ENCODE measurements around the gene TNFSF9. TPM values are rescaled to one million over a fixed set of nuclear protein-coding genes. Genes with fewer than 3 reads are reported as not detected.
A peak's percentile ranks its signal among the peaks of the same experiment; 100 is the strongest.
"Not testable (repeated sequence)": the region's sequence is repeated elsewhere in the genome, so short reads cannot be mapped to it uniquely, and the experiment has no call there.

Gene TNFSF9
- total RNA-seq, 2 experiments from 2014 or later, result 20.9 to 22.3 TPM

DNA sequence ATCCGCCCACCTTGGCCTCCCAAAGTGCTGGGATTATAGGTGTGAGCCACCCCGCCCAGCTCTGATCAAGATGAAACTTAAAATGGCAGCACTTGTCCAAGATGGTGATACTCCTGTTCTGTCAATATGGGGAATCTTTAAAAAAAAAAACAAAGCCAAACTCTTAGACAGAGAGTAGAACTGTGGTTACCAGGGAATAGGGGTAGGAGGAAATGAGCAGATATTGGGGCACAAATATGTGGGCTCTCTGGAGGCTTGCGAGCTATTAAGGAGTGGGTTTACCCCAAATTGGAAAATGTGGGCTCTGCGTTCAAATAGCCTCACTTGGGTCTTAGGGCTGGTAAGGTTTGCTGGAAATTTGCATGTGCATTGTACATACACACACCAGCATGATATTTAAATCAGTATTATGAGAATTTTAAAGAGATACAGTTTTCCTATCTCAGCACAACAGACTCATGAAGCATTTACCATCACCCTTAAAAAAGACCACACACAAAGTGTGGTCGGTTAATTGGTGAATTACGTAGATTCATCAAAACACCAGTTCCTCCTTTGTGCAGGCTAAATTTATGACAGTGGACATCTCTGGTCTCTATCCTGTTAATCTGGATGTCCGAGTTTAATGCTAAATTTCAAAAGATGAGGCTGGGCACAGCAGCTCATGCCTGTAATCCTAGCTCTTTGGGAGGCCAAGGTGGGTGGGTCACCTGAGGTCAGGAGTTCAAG is 48.8 kb downstream of the TNFSF9 start:
- no TSS peak for BruUV-seq (replicated peaks)
- H2AFZ ChIP-seq (ENCODE audit: low read length), result peak overlapping the region; percentile 37; the same call in 1 of the 2 replicates
- TF ChIP-seq, protein P1, sequence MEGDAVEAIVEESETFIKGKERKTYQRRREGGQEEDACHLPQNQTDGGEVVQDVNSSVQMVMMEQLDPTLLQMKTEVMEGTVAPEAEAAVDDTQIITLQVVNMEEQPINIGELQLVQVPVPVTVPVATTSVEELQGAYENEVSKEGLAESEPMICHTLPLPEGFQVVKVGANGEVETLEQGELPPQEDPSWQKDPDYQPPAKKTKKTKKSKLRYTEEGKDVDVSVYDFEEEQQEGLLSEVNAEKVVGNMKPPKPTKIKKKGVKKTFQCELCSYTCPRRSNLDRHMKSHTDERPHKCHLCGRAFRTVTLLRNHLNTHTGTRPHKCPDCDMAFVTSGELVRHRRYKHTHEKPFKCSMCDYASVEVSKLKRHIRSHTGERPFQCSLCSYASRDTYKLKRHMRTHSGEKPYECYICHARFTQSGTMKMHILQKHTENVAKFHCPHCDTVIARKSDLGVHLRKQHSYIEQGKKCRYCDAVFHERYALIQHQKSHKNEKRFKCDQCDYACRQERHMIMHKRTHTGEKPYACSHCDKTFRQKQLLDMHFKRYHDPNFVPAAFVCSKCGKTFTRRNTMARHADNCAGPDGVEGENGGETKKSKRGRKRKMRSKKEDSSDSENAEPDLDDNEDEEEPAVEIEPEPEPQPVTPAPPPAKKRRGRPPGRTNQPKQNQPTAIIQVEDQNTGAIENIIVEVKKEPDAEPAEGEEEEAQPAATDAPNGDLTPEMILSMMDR (conservative IDR thresholded peaks at IDR 0.05; ENCODE audit: low read length), result no peak
- no peak for TF ChIP-seq EZH2phosphoT487 (IDR thresholded peaks at IDR 0.05; ENCODE audit: borderline replicate concordance, low read depth, low read length)
- peaks cover 9% of the 10 kb centered on the region; the same call in 1 of the 2 replicates for H3K9me3 ChIP-seq (ENCODE audit: low read length)
- no peaks in the 10 kb centered on the region for H3K9me2 ChIP-seq (ENCODE audit: insufficient read depth, low read length)
- no peaks in the 10 kb centered on the region for H3K79me2 ChIP-seq (ENCODE audit: insufficient read depth, low read depth, low read length)
- H3K36me3 ChIP-seq (ENCODE audit: insufficient read depth, low read length), result peaks cover 23% of the 10 kb centered on the region
- intact Hi-C loops (cut with micrococcal nuclease; ENCODE audit: unreplicated experiment), result no loop called here
- H3K4me3 ChIP-seq (ENCODE audit: low read depth, low read length, poor library complexity, severe bottlenecking), result no peak overlapping the region
- POLR2A ChIA-PET, result interaction anchor here (0.7 to 1.1 kb wide), 6 partner anchors 8 to 604 kb away, joined by 3 to 4 read pairs (median 3); partner anchors contain the start of gene TNFSF9
- peak overlapping the region; percentile 92 for H3K27ac ChIP-seq (ENCODE audit: low read depth, low read length, poor library complexity, severe bottlenecking)
- no peak for DNase-seq (ENCODE audit: low spot score)
- CTCF ChIA-PET (ENCODE audit: unreplicated experiment), result no interaction called here
- H4K20me1 ChIP-seq (ENCODE audit: insufficient read depth, low read length), result no peaks in the 10 kb centered on the region
- H3K4me1 ChIP-seq (ENCODE audit: insufficient read depth, low read length, poor library complexity, severe bottlenecking), result peaks cover 73% of the 10 kb centered on the region
- peak overlapping the region; percentile 52 for H3K4me2 ChIP-seq (ENCODE audit: low read length)

GRCh38 chr19:6580313-6580712 is 49.5 kb downstream of the TNFSF9 start:
- Histone ChIP-seq H2AFZ (ENCODE audit: low read length) (no peak overlapping the region), H4K20me1 (ENCODE audit: insufficient read depth, low read length) (no peaks in the 10 kb centered on the region), H3K9me3 (ENCODE audit: low read length) (peaks cover 9% of the 10 kb centered on the region; the same call in 1 of the 2 replicates), H3K9me2 (ENCODE audit: insufficient read depth, low read length) (no peaks in the 10 kb centered on the region), H3K4me1 (ENCODE audit: insufficient read depth, low read length, poor library complexity, severe bottlenecking) (peaks cover 67% of the 10 kb centered on the region), H3K27ac (ENCODE audit: low read depth, low read length, poor library complexity, severe bottlenecking) (peak overlapping the region; percentile 92), H3K4me2 (ENCODE audit: low read length) (peak overlapping the region; percentile 52), H3K4me3 (ENCODE audit: low read depth, low read length, poor library complexity, severe bottlenecking) (peak overlapping the region; percentile 13), H3K36me3 (ENCODE audit: insufficient read depth, low read length) (peaks cover 30% of the 10 kb centered on the region), H3K79me2 (ENCODE audit: insufficient read depth, low read depth, low read length) (no peaks in the 10 kb centered on the region)
- TF ChIP-seq, protein P1 (conservative IDR thresholded peaks at IDR 0.05; ENCODE audit: low read length), result no peak
- TF ChIP-seq EZH2phosphoT487 (IDR thresholded peaks at IDR 0.05; ENCODE audit: borderline replicate concordance, low read depth, low read length), result no peak
- BruUV-seq (replicated peaks), result no TSS peak
- intact Hi-C loops (cut with micrococcal nuclease; ENCODE audit: unreplicated experiment), result no loop called here
- ChIA-PET POLR2A (interaction anchor here (0.7 to 1.0 kb wide), 4 partner anchors 19 to 198 kb away, joined by 3 to 4 read pairs (median 4); no protein-coding TSS in a partner anchor), CTCF (ENCODE audit: unreplicated experiment) (no interaction called here)
- DNase-seq (ENCODE audit: low spot score), result no peak

DNA sequence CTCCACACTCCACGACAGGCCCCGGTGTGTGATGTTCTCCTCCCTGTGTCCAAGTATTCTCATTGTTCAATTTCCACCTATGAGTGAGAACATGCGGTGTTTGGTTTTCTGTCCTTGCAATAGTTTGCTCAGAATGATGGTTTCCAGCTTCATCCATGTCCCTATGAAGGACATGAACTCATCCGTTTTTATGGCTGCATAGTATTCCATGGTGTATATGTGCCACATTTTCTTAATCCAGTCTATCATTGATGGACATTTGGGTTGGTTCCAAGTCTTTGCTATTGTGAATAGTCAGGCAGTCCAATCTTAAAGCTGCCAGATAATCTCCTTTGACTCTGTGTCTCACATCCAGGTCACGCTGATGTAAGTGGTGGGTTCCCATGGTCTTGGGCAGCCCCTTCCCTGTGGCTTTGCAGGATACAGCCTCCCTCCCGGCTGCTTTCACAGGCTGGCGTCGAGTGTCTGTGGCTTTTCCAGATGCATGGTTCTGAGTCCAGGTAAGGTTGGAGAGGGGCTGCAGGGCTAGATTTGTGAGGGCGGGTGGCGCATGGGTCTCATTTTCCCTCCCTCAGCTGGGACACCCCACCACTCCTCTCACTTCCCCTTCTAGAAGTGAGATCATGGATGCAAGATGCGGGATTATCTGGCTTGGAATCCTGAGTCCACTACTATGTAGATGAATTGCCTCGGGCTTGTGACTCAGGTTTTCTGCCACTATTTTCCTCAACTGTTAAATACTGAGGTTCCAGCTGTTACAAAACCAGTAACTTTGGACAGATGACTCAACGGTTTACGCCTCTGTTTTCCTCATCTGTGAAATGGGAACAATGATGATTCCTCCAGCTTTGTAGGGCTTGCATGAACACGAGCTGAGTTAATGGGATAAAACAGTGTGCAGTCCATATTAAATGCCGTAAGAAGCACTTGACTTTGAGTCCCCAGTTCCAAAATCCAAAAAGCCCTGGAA is 52.0 kb downstream of the TNFSF9 start:
- H3K36me3 ChIP-seq (ENCODE audit: insufficient read depth, low read length), result peaks cover 49% of the 10 kb centered on the region
- CTCF ChIA-PET (ENCODE audit: unreplicated experiment); intact Hi-C loops (cut with micrococcal nuclease; ENCODE audit: unreplicated experiment); H3K4me2 ChIP-seq (ENCODE audit: low read length); H3K9me3 ChIP-seq (ENCODE audit: low read length); H4K20me1 ChIP-seq (ENCODE audit: insufficient read depth, low read length); H3K9me2 ChIP-seq (ENCODE audit: insufficient read depth, low read length); DNase-seq (ENCODE audit: low spot score); H3K4me3 ChIP-seq (ENCODE audit: low read depth, low read length, poor library complexity, severe bottlenecking); H2AFZ ChIP-seq (ENCODE audit: low read length): not testable (repeated sequence)
- POLR2A ChIA-PET, result interaction anchor here (0.7 kb wide), 1 partner anchor 101 kb away, joined by 3 read pairs; no protein-coding TSS in a partner anchor
- peaks cover 12% of the 10 kb centered on the region; the same call in 1 of the 2 replicates for H3K79me2 ChIP-seq (ENCODE audit: insufficient read depth, low read depth, low read length)
- TSS peak; percentile 61 for BruUV-seq (replicated peaks)
- peak overlapping the region; percentile 8 for H3K27ac ChIP-seq (ENCODE audit: low read depth, low read length, poor library complexity, severe bottlenecking)
- peaks cover 58% of the 10 kb centered on the region for H3K4me1 ChIP-seq (ENCODE audit: insufficient read depth, low read length, poor library complexity, severe bottlenecking)
